HG03354 (cell line): Measurements from ENCODE around the gene GRIK4.

Source experiments
- ATAC-seq: cut with Tn5 transposase; IDR thresholded peaks from one replicate; pipeline ENCODE4 v1.9.1; 2021; ENCODE audit warnings: mild to moderate bottlenecking; ENCODE audit not compliant: unreplicated experiment, poor library complexity, severe bottlenecking

GRIK4 gene

GRCh38 chr11:120509346-120510053 lies 2.0 kb upstream of the GRIK4 start:
- ATAC-seq, result no peak

GRCh38 chr11:120510406-120511115 lies 987 bp upstream of the GRIK4 start:
- peak; percentile 7 for ATAC-seq

- no peak for ATAC-seq
Observed at GRCh38 chr11:120511820-120512738, 531 bp downstream of the GRIK4 start.

- ATAC-seq, result no peak
Observed at GRCh38 chr11:120512739-120513435, 1.3 kb downstream of the GRIK4 start.

GRCh38 chr11:120513436-120514315 lies 2.1 kb downstream of the GRIK4 start:
- ATAC-seq, result no peak

- ATAC-seq, result no peak
Observed at GRCh38 chr11:120514541-120515121, 3.1 kb downstream of the GRIK4 start.

- no peak for ATAC-seq
Observed at GRCh38 chr11:120515186-120515723, 3.7 kb downstream of the GRIK4 start.

GRCh38 chr11:120516461-120517389 lies 5.2 kb downstream of the GRIK4 start:
- no peak for ATAC-seq

- ATAC-seq, result no peak
Observed at GRCh38 chr11:120517390-120517761, 5.8 kb downstream of the GRIK4 start.

GRCh38 chr11:120517801-120518291 lies 6.3 kb downstream of the GRIK4 start:
- ATAC-seq, result no peak

GRCh38 chr11:120518356-120518755 lies 6.8 kb downstream of the GRIK4 start:
- no peak for ATAC-seq

GRCh38 chr11:120519474-120519873 lies 7.9 kb downstream of the GRIK4 start:
- no peak for ATAC-seq

- ATAC-seq, result no peak
Observed at GRCh38 chr11:120520091-120520822, 8.7 kb downstream of the GRIK4 start.

- ATAC-seq, result no peak
Observed at GRCh38 chr11:120521176-120521575, 9.6 kb downstream of the GRIK4 start.

- no peak for ATAC-seq
Observed at GRCh38 chr11:120522021-120522420, 10.5 kb downstream of the GRIK4 start.

GRCh38 chr11:120522736-120523135 lies 11.2 kb downstream of the GRIK4 start:
- no peak for ATAC-seq
